GM12878 (cell line): ENCODE results near the gene ATP6V1G2. TPM values are rescaled to one million over a fixed set of nuclear protein-coding genes. Genes with fewer than 3 reads are reported as not detected.

ENCODE experiments used
- ATAC-seq: fragments of 200-7000 bp; cut with Tn5 transposase; 3 replicates; pipeline ENCODE4 v1.9.1; 2020; ENCODE audit warnings: mild to moderate bottlenecking, moderate library complexity
- BruUV-seq: library from RNA; stranded (reverse); fragments of 400-500 nt; replicated peaks from 2 replicates; lab custom pipeline; 2021; lab: Mats Ljungman, UMichigan
- CTCF ChIA-PET: fragments of 300-600 bp; sonication (Branson Sonifier 250); formaldehyde crosslinking; extraction: SDS; loops from one replicate; lab custom pipeline; 2021; ENCODE audit warnings: inconsistent platforms; lab: Yijun Ruan, JAX
- POLR2A ChIA-PET: fragments of 350-600 bp; formaldehyde crosslinking; extraction: SDS; loops from one replicate; lab custom pipeline; 2021; ENCODE audit warnings: inconsistent platforms; lab: Charles Lee
- RAD21 ChIA-PET: fragments of 300-600 bp; sonication (Branson Sonifier 250); formaldehyde crosslinking; loops from one replicate; lab custom pipeline; 2023; ENCODE audit warnings: antibody characterized with exemption; ENCODE audit not compliant: unreplicated experiment; lab: Charles Lee
- SMC1A ChIA-PET: fragments of 300-600 bp; sonication (Branson Sonifier 250); formaldehyde crosslinking; loops from one replicate; lab custom pipeline; 2023; ENCODE audit not compliant: unreplicated experiment, uncharacterized antibody; lab: Charles Lee
- DNase-seq: peaks from one replicate; pipeline ENCODE4 v3.0.0-alpha.2; 2011; ENCODE audit warnings: low read depth, low spot score
- FAIRE-seq: peaks from 3 replicates; lab custom pipeline; 2011; peaks lifted over from hg19 to GRCh38; lab: Jason Lieb, UNC
- H2AFZ ChIP-seq: 2 replicates; pipeline ENCODE4 v1.6.0; 2011; ENCODE audit warnings: low read depth, low read length, control low read depth; ENCODE audit not compliant: control insufficient read depth
- H3K27ac ChIP-seq: 2 replicates; pipeline ENCODE4 v1.5.1; 2011; ENCODE audit warnings: control low read depth; ENCODE audit not compliant: control insufficient read depth, insufficient read depth
- H3K27me3 ChIP-seq, 2 experiments: replicated peaks in 1 of 2; 2 replicates each; pipeline versions ENCODE4 v1.6.0 to v1.6.1; 2011; ENCODE audit warnings: low read length in 1 of 2; ENCODE audit not compliant: control insufficient read depth in 2 of 2, insufficient read depth in 2 of 2
- H3K36me3 ChIP-seq, 2 experiments: 2 replicates each; pipeline ENCODE4 v1.5.1; 2011; ENCODE audit warnings: low read length in 1 of 2; ENCODE audit not compliant: control insufficient read depth in 2 of 2, insufficient read depth in 2 of 2
- H3K4me1 ChIP-seq: 2 replicates; pipeline ENCODE4 v1.6.1; 2011; ENCODE audit warnings: mild to moderate bottlenecking, low read length, moderate library complexity, mixed read lengths; ENCODE audit not compliant: control insufficient read depth, insufficient read depth
- H3K4me2 ChIP-seq: 2 replicates; pipeline ENCODE4 v1.6.0; 2011; ENCODE audit warnings: control low read depth; ENCODE audit not compliant: control insufficient read depth, insufficient read depth
- H3K4me3 ChIP-seq: fragments of 200-600 bp; sonication (generic); 2 replicates; pipeline ENCODE4 v1.5.1; 2016
- H3K79me2 ChIP-seq: 2 replicates; pipeline ENCODE4 v1.6.0; 2011; ENCODE audit warnings: low read length; ENCODE audit not compliant: control insufficient read depth, insufficient read depth
- H3K9ac ChIP-seq: 2 replicates; pipeline ENCODE4 v1.8.0; 2011; ENCODE audit warnings: low read length, control low read depth, mixed read lengths; ENCODE audit not compliant: control insufficient read depth, insufficient read depth
- H3K9me3 ChIP-seq: replicated peaks from 3 replicates; pipeline ENCODE4 v1.5.1; 2011; ENCODE audit warnings: mild to moderate bottlenecking, low read length; ENCODE audit not compliant: control insufficient read depth, insufficient read depth
- H4K20me1 ChIP-seq: 2 replicates; pipeline ENCODE4 v1.6.0; 2011; ENCODE audit not compliant: control insufficient read depth, insufficient read depth
- BCL11A ChIP-seq: IDR thresholded peaks from 2 replicates; pipeline ENCODE4 v1.6.1; 2011; ENCODE audit warnings: low read depth, low read length
- CBFB ChIP-seq: IDR thresholded peaks from 2 replicates; pipeline ENCODE4 v1.6.1; 2016; ENCODE audit warnings: antibody characterized with exemption, low read depth
- CHD4 ChIP-seq: fragments of 200-600 bp; sonication (generic); IDR thresholded peaks from 2 replicates; pipeline ENCODE4 v1.6.1; 2016; ENCODE audit warnings: mild to moderate bottlenecking
- CTCF ChIP-seq, 3 experiments: IDR thresholded peaks in 2 of 3; conservative IDR thresholded peaks in 1 of 3; 2 replicates each; pipeline ENCODE4 v1.5.1; 2011; ENCODE audit warnings: low read depth in 3 of 3, low read length in 3 of 3, mild to moderate bottlenecking in 3 of 3, control low read depth in 2 of 3, moderate library complexity in 2 of 3, inconsistent platforms in 1 of 3, mixed read lengths in 1 of 3; ENCODE audit not compliant: control insufficient read depth in 2 of 3, insufficient read depth in 1 of 3; ENCODE audit errors: extremely low read depth in 1 of 3
- IRF3 ChIP-seq: fragments of 450-650 bp; IDR thresholded peaks from 2 replicates; pipeline ENCODE4 v1.6.1; 2014; ENCODE audit warnings: mild to moderate bottlenecking
- KDM1A ChIP-seq: fragments of 200-600 bp; sonication (generic); IDR thresholded peaks from 2 replicates; pipeline ENCODE4 v1.6.1; 2016; ENCODE audit warnings: borderline replicate concordance
- MTA3 ChIP-seq: IDR thresholded peaks from 2 replicates; pipeline ENCODE4 v1.6.1; 2012; ENCODE audit warnings: low read length, inconsistent platforms, borderline replicate concordance
- NFYA ChIP-seq: IDR thresholded peaks from 2 replicates; pipeline ENCODE4 v1.6.1; 2011; ENCODE audit warnings: low read depth, mild to moderate bottlenecking, low read length, improper control_type of control experiment, borderline replicate concordance
- NRF1 ChIP-seq: conservative IDR thresholded peaks from 2 replicates; pipeline ENCODE4 v1.6.1; 2011; ENCODE audit warnings: mild to moderate bottlenecking, low read depth, low read length, improper control_type of control experiment
- ZBTB11 ChIP-seq: fragments of 450-650 bp; formaldehyde crosslinking; IDR thresholded peaks from 2 replicates; pipeline ENCODE4 v1.5.0; 2022; ENCODE audit warnings: mild to moderate bottlenecking, missing genetic modification characterization
- ZNF384 ChIP-seq: IDR thresholded peaks from 2 replicates; pipeline ENCODE4 v1.6.1; 2012; ENCODE audit warnings: low read depth, mild to moderate bottlenecking, low read length, improper control_type of control experiment, borderline replicate concordance
- WGBS: methylation state at CpG from one replicate; pipeline ENCODE4 v1.1.6; 2016; ENCODE audit warnings: low lambda C conversion rate; ENCODE audit not compliant: insufficient replicate concordance, insufficient coverage; ENCODE audit errors: missing lambda C conversion rate; 5-methylcytosine and 5-hydroxymethylcytosine counted together
- in situ Hi-C: fragments of 300-500 bp; cut with MboI; formaldehyde crosslinking; loops from 9 replicates; pipeline ENCODE4 v1.14.3; 2018; ENCODE audit warnings: mixed read lengths
- intact Hi-C: fragments of 100-400 bp; cut with micrococcal nuclease; formaldehyde crosslinking; loops from one replicate; pipeline ENCODE4 v1.14.2; 2022; ENCODE audit not compliant: unreplicated experiment
- polyA plus RNA-seq, 11 experiments: library from polyadenylated mRNA; depleted of rRNA in 4 of 11; unstranded in 6 of 11; stranded (reverse) in 5 of 11; fragments of >200 nt; fragmentation: Nextera tagmentation in 4 of 11; fragmentation: Illumina TruSeq in 1 of 11; extraction: Ambion mirVana in 4 of 11; extraction: Trizol in 1 of 11; gene quantifications; 1 replicate in 1 of 11; 2 replicates in 10 of 11; pipeline versions ENCODE4 v1.2.1 to v1.2.3, GENCODE V29; 2011 to 2016; ENCODE audit warnings: inconsistent platforms in 2 of 11, missing spikeins in 2 of 11, low read depth in 1 of 11
- total RNA-seq, 4 experiments: library from RNA; depleted of rRNA in 3 of 4; stranded (reverse); fragments of >200 nt in 3 of 4; fragmentation: Illumina TruSeq in 1 of 4; extraction: Trizol in 1 of 4; gene quantifications; 2 replicates each; pipeline versions ENCODE4 v1.2.1 to v1.2.3, GENCODE V29; 2013 to 2021
- TF ChIP-seq, protein P1 (sequence below): IDR thresholded peaks from 2 replicates; pipeline ENCODE4 v1.6.1; 2011; ENCODE audit warnings: borderline replicate concordance, low read depth, mild to moderate bottlenecking, moderate library complexity, mixed read lengths, low read length; ENCODE audit not compliant: insufficient read depth; ENCODE audit errors: extremely low read length

The ATP6V1G2 gene
- total and polyA plus RNA-seq, 10 of the 15 experiments (the other 5 are each of a cell fraction or from before 2014, with no cell fraction given), result 0.45 to 8.9 (median 2.8) TPM

- no peak for TF ChIP-seq ZBTB11
- TF ChIP-seq BCL11A, result no peak
- no peak for TF ChIP-seq NFYA
- TF ChIP-seq ZNF384, result no peak
- no peak for TF ChIP-seq NRF1
Measured at GRCh38 chr6:31534521-31535040, 11.8 kb downstream of the ATP6V1G2 start (continued).

DNA sequence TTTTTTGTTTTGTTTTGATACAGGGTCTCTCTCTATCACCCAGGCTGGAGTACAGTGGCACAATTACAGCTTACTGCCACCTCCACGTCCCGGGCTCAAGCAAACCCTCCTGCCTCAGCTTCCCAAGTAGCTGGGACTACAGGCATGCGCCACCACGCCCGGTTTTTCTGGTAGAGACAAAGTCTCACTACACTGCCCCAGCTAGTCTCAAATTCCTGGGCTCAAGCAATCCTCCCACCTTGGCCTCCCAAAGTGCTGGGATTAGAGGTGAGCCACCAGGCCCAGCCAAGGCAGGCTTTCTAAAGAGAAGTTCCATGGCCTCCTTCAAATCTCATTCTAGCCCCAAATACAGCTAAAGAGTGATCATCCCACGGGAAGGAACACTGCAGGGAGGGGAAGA, 12.4 kb downstream of the ATP6V1G2 start:
- POLR2A ChIA-PET, result interaction anchor here (0.6 kb wide), 1 partner anchor 120 kb away, joined by 5 read pairs; no protein-coding TSS in a partner anchor
- no TSS peak for BruUV-seq

More for the DNA sequence above, 12.4 kb downstream of the ATP6V1G2 start:
- DNase-seq, result no peak
- WGBS, result 92% methylated on average over 6 of the region's 6 CpGs
- no peak for TF ChIP-seq IRF3
- TF ChIP-seq, protein P1, sequence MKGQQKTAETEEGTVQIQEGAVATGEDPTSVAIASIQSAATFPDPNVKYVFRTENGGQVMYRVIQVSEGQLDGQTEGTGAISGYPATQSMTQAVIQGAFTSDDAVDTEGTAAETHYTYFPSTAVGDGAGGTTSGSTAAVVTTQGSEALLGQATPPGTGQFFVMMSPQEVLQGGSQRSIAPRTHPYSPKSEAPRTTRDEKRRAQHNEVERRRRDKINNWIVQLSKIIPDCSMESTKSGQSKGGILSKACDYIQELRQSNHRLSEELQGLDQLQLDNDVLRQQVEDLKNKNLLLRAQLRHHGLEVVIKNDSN, result no peak
- no peak for TF ChIP-seq KDM1A
- no peak for TF ChIP-seq CHD4
- TF ChIP-seq CBFB, result no peak
- no peak for TF ChIP-seq MTA3
- no peak for TF ChIP-seq CTCF (IDR thresholded peaks at IDR 0.05 in 2 of 3, conservative IDR thresholded peaks at IDR 0.05 in 1 of 3; ENCODE audit: control insufficient read depth in 2 of 3, extremely low read depth in 1 of 3, insufficient read depth in 1 of 3, low read depth in 3 of 3, low read length in 3 of 3)
- Histone ChIP-seq H3K27me3 (no peaks in the 10 kb centered on the region), H3K79me2 (peaks cover 45% of the 10 kb centered on the region), H3K36me3 (peaks cover 42 to 53% of the 10 kb centered on the region in 2 experiments), H4K20me1 (peaks cover 3% of the 10 kb centered on the region), H3K4me3 (no peak overlapping the region), H3K9ac (no peak overlapping the region), H3K9me3 (no peaks in the 10 kb centered on the region), H3K27ac (no peak overlapping the region), H3K4me2 (peak overlapping the region; percentile 13; the same call in 1 of the 2 replicates), H2AFZ (no peak overlapping the region), H3K4me1 (no peaks in the 10 kb centered on the region)
- CTCF ChIA-PET, result interaction anchor here (0.6 kb wide), 1 partner anchor 10 kb away, joined by 4 read pairs; no protein-coding TSS in a partner anchor
- in situ Hi-C loops, result no loop called here
- RAD21 ChIA-PET, result no interaction called here
- intact Hi-C loops, result no loop called here
- FAIRE-seq, result no peak
- SMC1A ChIA-PET, result no interaction called here
- no peak for ATAC-seq
